GM18508 (cell line): ENCODE data around the gene TMEM39A.

Experiments used
- ATAC-seq: cut with Tn5 transposase; IDR thresholded peaks from one replicate; pipeline ENCODE4 v1.9.1; 2021; ENCODE audit warnings: moderate number of reproducible peaks; ENCODE audit not compliant: insufficient read depth, unreplicated experiment

TMEM39A gene

GRCh38 chr3:119401503-119402440 lies 61.6 kb downstream of the TMEM39A start:
- no peak for ATAC-seq

GRCh38 chr3:119401069-119401468 lies 62.3 kb downstream of the TMEM39A start:
- no peak for ATAC-seq

GRCh38 chr3:119400466-119400865 lies 62.9 kb downstream of the TMEM39A start:
- no peak for ATAC-seq

GRCh38 chr3:119396870-119397269 lies 66.5 kb downstream of the TMEM39A start:
- no peak for ATAC-seq

- ATAC-seq = no peak
These were observed 67.5 kb downstream of the TMEM39A start for GRCh38 chr3:119395923-119396358.

- ATAC-seq = no peak
These were observed 74.8 kb downstream of the TMEM39A start for GRCh38 chr3:119388577-119388976.

- ATAC-seq = no peak
These were observed 81.3 kb downstream of the TMEM39A start for GRCh38 chr3:119382134-119382533.

GRCh38 chr3:119380697-119381096 lies 82.7 kb downstream of the TMEM39A start:
- no peak for ATAC-seq
